Bronchial epithelial cell (primary cell): ENCODE results near the gene E4F1. TPM values are rescaled to one million over a fixed set of nuclear protein-coding genes. Genes with fewer than 3 reads are reported as not detected.

Experiments used
- DNase-seq: peaks from one replicate; pipeline ENCODE4 v3.0.0-alpha.2; 2010; ENCODE audit warnings: low read depth
- FAIRE-seq: peaks from 2 replicates; lab custom pipeline; 2011; peaks lifted over from hg19 to GRCh38; lab: Jason Lieb, UNC
- H3K27me3 ChIP-seq: 2 replicates; pipeline ENCODE4 v1.5.1; 2011; ENCODE audit warnings: low read length; ENCODE audit not compliant: control insufficient read depth, insufficient read depth
- H3K36me3 ChIP-seq: 2 replicates; pipeline ENCODE4 v1.5.1; 2011; ENCODE audit warnings: low read length; ENCODE audit not compliant: control insufficient read depth, insufficient read depth
- H3K4me3 ChIP-seq: 2 replicates; pipeline ENCODE4 v1.5.1; 2011; ENCODE audit warnings: mild to moderate bottlenecking, low read depth, low read length, control low read depth
- CTCF ChIP-seq: IDR thresholded peaks from 2 replicates; pipeline ENCODE4 v1.5.1; 2011; ENCODE audit warnings: mild to moderate bottlenecking, moderate library complexity, low read length, control low read depth, inconsistent platforms; ENCODE audit not compliant: insufficient read depth, severe bottlenecking
- total RNA-seq: library from RNA; depleted of rRNA; stranded (reverse); fragments of >200 nt; gene quantifications from 2 replicates; pipeline ENCODE4 v1.2.1, GENCODE V29; 2014

E4F1 gene
- total RNA-seq, 1 donor from 2014 or later = 26.6 TPM

DNA sequence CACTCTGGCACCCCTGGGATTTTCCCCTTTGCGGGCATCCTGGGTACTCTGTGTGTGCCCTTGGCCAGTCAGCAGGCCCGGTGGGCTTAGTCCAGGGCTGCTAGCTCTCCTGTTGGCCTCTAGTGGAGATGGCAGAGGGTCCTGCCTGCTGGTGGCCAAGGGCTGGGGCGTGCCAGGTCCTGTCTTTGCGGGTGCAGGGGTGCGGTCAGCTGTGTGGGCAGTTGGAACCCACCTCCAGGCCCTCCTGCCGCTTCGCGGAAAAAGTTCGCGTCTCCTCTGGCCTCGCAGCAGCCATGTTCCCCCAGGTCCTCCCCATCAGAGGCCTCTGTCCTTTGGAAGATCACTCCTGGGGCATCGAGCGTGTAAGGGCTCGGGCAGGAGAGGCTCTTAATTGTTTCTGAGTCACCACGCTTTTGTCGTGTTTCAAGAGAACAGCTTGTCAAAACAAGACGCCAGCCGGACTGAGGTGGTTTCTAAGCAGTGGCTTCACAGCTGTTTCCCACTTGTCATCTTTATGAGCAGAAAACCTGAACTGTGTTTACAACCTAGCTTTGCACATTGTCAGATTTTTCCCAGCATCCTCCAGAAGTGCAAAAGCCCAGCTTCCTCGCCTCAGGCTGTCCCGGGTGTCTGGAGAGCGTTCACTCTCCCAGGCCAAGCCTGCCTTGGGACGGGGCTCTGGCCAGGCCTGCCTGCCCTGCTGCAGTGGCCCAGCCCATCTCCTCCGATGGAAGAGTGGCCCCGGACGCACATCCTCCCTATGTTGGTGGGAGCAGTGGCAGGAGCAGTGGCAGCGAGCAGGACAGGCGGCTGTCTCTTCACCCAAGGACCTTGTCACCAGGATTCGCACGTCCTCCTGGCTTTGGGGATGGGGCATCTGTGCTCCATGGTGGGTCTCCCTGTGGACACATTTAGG, 7.9 kb downstream of the E4F1 start:
- peak; percentile 62 for DNase-seq
- Histone ChIP-seq H3K27me3 (peaks cover 4% of the 10 kb centered on the region), H3K4me3 (no peak overlapping the region), H3K36me3 (peaks cover 39% of the 10 kb centered on the region)
- FAIRE-seq = peak; percentile 55
- no peak for TF ChIP-seq CTCF

GRCh38 chr16:2232094-2232990, 9.0 kb downstream of the E4F1 start:
- no peak for TF ChIP-seq CTCF
- Histone ChIP-seq H3K4me3 (no peak overlapping the region), H3K36me3 (peaks cover 38% of the 10 kb centered on the region), H3K27me3 (peaks cover 11% of the 10 kb centered on the region)
- FAIRE-seq = no peak
- DNase-seq = no peak

GRCh38 chr16:2233046-2233775, 9.8 kb downstream of the E4F1 start:
- H3K36me3 ChIP-seq = peaks cover 35% of the 10 kb centered on the region
- no peak overlapping the region for H3K4me3 ChIP-seq
- FAIRE-seq = no peak
- no peak for DNase-seq
- no peak for TF ChIP-seq CTCF
- H3K27me3 ChIP-seq = peaks cover 16% of the 10 kb centered on the region

- TF ChIP-seq CTCF = no peak
- DNase-seq (no peak), FAIRE-seq (no peak)
- peaks cover 31% of the 10 kb centered on the region for H3K36me3 ChIP-seq
- H3K27me3 ChIP-seq = peaks cover 16% of the 10 kb centered on the region
- H3K4me3 ChIP-seq = no peak overlapping the region
Measured at GRCh38 chr16:2233872-2234812, 10.8 kb downstream of the E4F1 start.

GRCh38 chr16:2234813-2235170, 11.4 kb downstream of the E4F1 start:
- peaks cover 26% of the 10 kb centered on the region for H3K36me3 ChIP-seq
- FAIRE-seq = no peak
- peaks cover 16% of the 10 kb centered on the region for H3K27me3 ChIP-seq
- DNase-seq = no peak
- TF ChIP-seq CTCF = no peak
- H3K4me3 ChIP-seq = no peak overlapping the region
